HepG2 (cell line): ENCODE results near the gene RECK. TPM values are rescaled to one million over a fixed set of nuclear protein-coding genes. Genes with fewer than 3 reads are reported as not detected.
A peak's percentile ranks its signal among the peaks of the same experiment; 100 is the strongest.

Experiments used
- ATAC-seq: fragments of 200-7000 bp; cut with Tn5 transposase; 3 replicates; pipeline ENCODE4 v1.9.1; 2020; ENCODE audit warnings: mild to moderate bottlenecking, moderate library complexity
- BruUV-seq: library from RNA; stranded (reverse); fragments of 400-500 nt; replicated peaks from 2 replicates; lab custom pipeline; 2021; lab: Mats Ljungman, UMichigan
- CTCF ChIA-PET: fragments of 300-600 bp; formaldehyde crosslinking; extraction: SDS; loops from one replicate; lab custom pipeline; 2021; ENCODE audit warnings: low total read pairs, inconsistent platforms, low intra/inter-chr PET ratio; lab: Yijun Ruan, JAX
- POLR2A ChIA-PET: fragments of 350-600 bp; sonication (Branson Sonifier 250); formaldehyde crosslinking; loops from one replicate; lab custom pipeline; 2020; ENCODE audit warnings: antibody characterized with exemption, inconsistent platforms; lab: Yijun Ruan, JAX
- DNase-seq: peaks from one replicate; pipeline ENCODE4 v3.0.0-alpha.2; 2015; ENCODE audit warnings: low spot score
- FAIRE-seq: peaks from 3 replicates; lab custom pipeline; 2011; peaks lifted over from hg19 to GRCh38; lab: Jason Lieb, UNC
- H2AFZ ChIP-seq: one replicate; pipeline ENCODE4 v1.6.1; 2011; ENCODE audit warnings: low read length, inconsistent platforms
- H3K27ac ChIP-seq: fragments of 300-600 bp; 3 replicates; pipeline ENCODE4 v1.8.0; 2011; ENCODE audit warnings: mixed run types, mild to moderate bottlenecking, mixed read lengths, low read length, inconsistent platforms; ENCODE audit not compliant: insufficient read depth; ENCODE audit errors: extremely low read length
- H3K27me3 ChIP-seq, 2 experiments: fragments of 200-600 bp in 1 of 2; 2 replicates in 1 of 2; 3 replicates in 1 of 2; pipeline versions ENCODE4 v1.6.0 to v1.8.0; 2011; ENCODE audit warnings: low read length in 2 of 2, mild to moderate bottlenecking in 2 of 2, moderate library complexity in 2 of 2, inconsistent platforms in 1 of 2; ENCODE audit not compliant: insufficient read depth in 2 of 2, control insufficient read depth in 1 of 2
- H3K36me3 ChIP-seq, 2 experiments: fragments of 200-600 bp in 1 of 2; replicated peaks in 1 of 2; 2 replicates in 1 of 2; 3 replicates in 1 of 2; pipeline versions ENCODE4 v1.5.1 to v1.8.0; 2011; ENCODE audit warnings: low read length in 2 of 2, inconsistent platforms in 1 of 2; ENCODE audit not compliant: insufficient read depth in 2 of 2, control insufficient read depth in 1 of 2
- H3K4me1 ChIP-seq: 2 replicates; pipeline ENCODE4 v1.5.1; 2012; ENCODE audit warnings: low read length, inconsistent platforms; ENCODE audit not compliant: insufficient read depth
- H3K4me2 ChIP-seq: 2 replicates; pipeline ENCODE4 v1.6.0; 2011; ENCODE audit warnings: low read depth, low read length, inconsistent platforms
- H3K4me3 ChIP-seq, 3 experiments: fragments of 200-600 bp in 1 of 3; sonication (generic), shearing (Covaris generic) in 1 of 3; replicated peaks in 1 of 3; 2 replicates each; pipeline ENCODE4 v1.5.1; 2011 to 2016; ENCODE audit warnings: low read length in 3 of 3, inconsistent platforms in 2 of 3, low read depth in 2 of 3, mild to moderate bottlenecking in 2 of 3, control low read depth in 1 of 3, mixed read lengths in 1 of 3; ENCODE audit not compliant: insufficient read depth in 1 of 3
- H3K79me2 ChIP-seq: one replicate; pipeline ENCODE4 v1.6.1; 2011; ENCODE audit warnings: low read length, inconsistent platforms; ENCODE audit not compliant: insufficient read depth
- H3K9ac ChIP-seq: 2 replicates; pipeline ENCODE4 v1.6.0; 2011; ENCODE audit warnings: mild to moderate bottlenecking, low read depth, low read length, inconsistent platforms; ENCODE audit not compliant: insufficient read depth
- H3K9me3 ChIP-seq: 2 replicates; pipeline ENCODE4 v1.5.1; 2012; ENCODE audit warnings: mild to moderate bottlenecking, low read length
- H4K20me1 ChIP-seq: 2 replicates; pipeline ENCODE4 v1.6.0; 2011; ENCODE audit warnings: inconsistent platforms, mild to moderate bottlenecking, low read length, moderate library complexity; ENCODE audit not compliant: insufficient read depth
- ATF4 ChIP-seq, 2 experiments: fragments of 450-650 bp in 1 of 2; sonication (generic) in 1 of 2; formaldehyde crosslinking; IDR thresholded peaks; 2 replicates each; pipeline versions ENCODE4 v1.5.0 to v1.8.0; 2020 to 2022; ENCODE audit warnings: mild to moderate bottlenecking in 1 of 2, missing genetic modification reagents in 1 of 2
- ATF6 ChIP-seq: sonication (generic); formaldehyde crosslinking; conservative IDR thresholded peaks from 2 replicates; pipeline ENCODE4 v1.4.0; 2020; ENCODE audit warnings: missing genetic modification reagents
- BORCS8-MEF2B ChIP-seq: sonication (generic); formaldehyde crosslinking; IDR thresholded peaks from 2 replicates; pipeline ENCODE4 v1.8.0; 2022; ENCODE audit warnings: mild to moderate bottlenecking, missing genetic modification reagents
- EZH2 ChIP-seq: conservative IDR thresholded peaks from 2 replicates; pipeline ENCODE4 v1.6.1; 2012; ENCODE audit warnings: mild to moderate bottlenecking, low read depth, low read length, moderate library complexity
- FOXP1 ChIP-seq, 2 experiments: fragments of 450-650 bp in 1 of 2; IDR thresholded peaks; 2 replicates each; pipeline ENCODE4 v1.6.1; 2017 to 2018; ENCODE audit warnings: antibody characterized with exemption in 1 of 2
- GATAD2A ChIP-seq: IDR thresholded peaks from 2 replicates; pipeline ENCODE4 v1.6.1; 2016
- NR2F6 ChIP-seq, 2 experiments: IDR thresholded peaks; 2 replicates each; pipeline ENCODE4 v1.6.1; 2016; ENCODE audit warnings: antibody characterized with exemption in 1 of 2, mild to moderate bottlenecking in 1 of 2
- PCBP2 ChIP-seq: fragments of 200-400 bp; formaldehyde crosslinking; optimal IDR thresholded peaks from 2 replicates; pipeline ENCODE3; 2018; ENCODE audit warnings: low read length, low read depth; ENCODE audit not compliant: poor library complexity, severe bottlenecking
- RELA ChIP-seq: sonication (generic); formaldehyde crosslinking; IDR thresholded peaks from 2 replicates; pipeline ENCODE4 v1.4.0; 2020; ENCODE audit warnings: missing genetic modification reagents
- ZKSCAN5 ChIP-seq: sonication (generic); formaldehyde crosslinking; IDR thresholded peaks from 2 replicates; pipeline ENCODE4 v1.5.1; 2020; ENCODE audit warnings: mild to moderate bottlenecking, missing genetic modification reagents
- ZNF230 ChIP-seq: sonication (generic); formaldehyde crosslinking; IDR thresholded peaks from 2 replicates; pipeline ENCODE4 v1.4.0; 2020; ENCODE audit warnings: mild to moderate bottlenecking, missing genetic modification reagents
- ZNF24 ChIP-seq: fragments of 450-650 bp; IDR thresholded peaks from 2 replicates; pipeline ENCODE4 v1.6.1; 2017; ENCODE audit warnings: antibody characterized with exemption, mild to moderate bottlenecking
- ZNF598 ChIP-seq: sonication (generic); formaldehyde crosslinking; IDR thresholded peaks from 2 replicates; pipeline ENCODE4 v1.5.1; 2020; ENCODE audit warnings: mild to moderate bottlenecking, missing genetic modification reagents, borderline replicate concordance
- ZNF703 ChIP-seq: sonication (generic); formaldehyde crosslinking; IDR thresholded peaks from 2 replicates; pipeline ENCODE4 v1.5.1; 2020; ENCODE audit warnings: missing genetic modification reagents, mild to moderate bottlenecking, moderate library complexity, borderline replicate concordance
- ZSCAN22 ChIP-seq: sonication (generic); formaldehyde crosslinking; IDR thresholded peaks from 2 replicates; pipeline ENCODE4 v1.4.0; 2020; ENCODE audit warnings: mild to moderate bottlenecking, missing genetic modification reagents
- WGBS: methylation state at CpG from one replicate; pipeline ENCODE4 v1.1.6; 2017; ENCODE audit warnings: low lambda C conversion rate; 5-methylcytosine and 5-hydroxymethylcytosine counted together
- in situ Hi-C: cut with HindIII; loops from 2 replicates; pipeline ENCODE4 v1.10.0; 2017; ENCODE audit warnings: low pct_unique_long_range_greater_than_20kb; ENCODE audit not compliant: extremely low pct_ligation_motif_present
- intact Hi-C: fragments of 100-400 bp; cut with micrococcal nuclease; formaldehyde crosslinking; loops from one replicate; pipeline ENCODE4 v1.10.0; 2022; ENCODE audit not compliant: unreplicated experiment
- polyA plus RNA-seq, 8 experiments: library from polyadenylated mRNA; depleted of rRNA in 3 of 8; stranded (reverse) in 7 of 8; unstranded in 1 of 8; fragments of >200 nt; fragmentation: Illumina TruSeq in 4 of 8; extraction: Trizol in 4 of 8; gene quantifications; 2 replicates each; pipeline versions ENCODE4 v1.2.1 to v1.2.3, GENCODE V29; 2011 to 2016; ENCODE audit warnings: low read depth in 4 of 8, missing spikeins in 1 of 8, mixed read lengths in 1 of 8; ENCODE audit not compliant: insufficient read depth in 1 of 8
- total RNA-seq, 5 experiments: library from RNA; depleted of rRNA; stranded (reverse); fragments of >200 nt; fragmentation: Illumina TruSeq; extraction: Trizol; gene quantifications; 2 replicates each; pipeline ENCODE4 v1.2.3, GENCODE V29; 2016; ENCODE audit warnings: low read depth in 1 of 5
- TF ChIP-seq, protein P1 (sequence below): sonication (generic); formaldehyde crosslinking; IDR thresholded peaks from 2 replicates; pipeline ENCODE4 v1.4.0; 2020; ENCODE audit warnings: mild to moderate bottlenecking, low read depth, missing genetic modification reagents

RECK gene
- total and polyA plus RNA-seq, 2 of the 13 experiments (the other 11 are each of a cell fraction or from before 2014, with no cell fraction given) = 3.1 to 4.8 TPM

- TF ChIP-seq ATF6 (CRISPR knock-in tag) (no peak), FOXP1 (IDR thresholded peaks at IDR 0.05) (no peak), FOXP1 (CRISPR knock-in tag; IDR thresholded peaks at IDR 0.05) (no peak), NR2F6 (IDR thresholded peaks at IDR 0.05) (peak; percentile 76), NR2F6 (CRISPR knock-in tag; IDR thresholded peaks at IDR 0.05) (no peak), ZKSCAN5 (CRISPR knock-in tag) (no peak)
Measured at GRCh38 chr9:36093384-36093783, 56.7 kb downstream of the RECK start (continued).

- no TSS peak for BruUV-seq
- no peaks in the 10 kb centered on the region for H4K20me1 ChIP-seq
- H3K4me3 ChIP-seq = no peak overlapping the region
- H3K27me3 ChIP-seq = no peaks in the 10 kb centered on the region
- no peak overlapping the region for H3K27ac ChIP-seq
- FAIRE-seq (no peak), DNase-seq (no peak), ATAC-seq (no peak)
- ChIA-PET POLR2A (no interaction called here), CTCF (no interaction called here)
- TF ChIP-seq PCBP2 (no peak), BORCS8-MEF2B (CRISPR knock-in tag) (no peak), ZNF703 (CRISPR knock-in tag) (no peak), EZH2 (no peak), GATAD2A (CRISPR knock-in tag) (no peak), RELA (no peak), ZSCAN22 (no peak), ATF4 (CRISPR knock-in tag; IDR thresholded peaks at IDR 0.05) (no peak), ZNF24 (no peak), ZNF598 (no peak), ZNF230 (no peak)
- TF ChIP-seq, protein P1, sequence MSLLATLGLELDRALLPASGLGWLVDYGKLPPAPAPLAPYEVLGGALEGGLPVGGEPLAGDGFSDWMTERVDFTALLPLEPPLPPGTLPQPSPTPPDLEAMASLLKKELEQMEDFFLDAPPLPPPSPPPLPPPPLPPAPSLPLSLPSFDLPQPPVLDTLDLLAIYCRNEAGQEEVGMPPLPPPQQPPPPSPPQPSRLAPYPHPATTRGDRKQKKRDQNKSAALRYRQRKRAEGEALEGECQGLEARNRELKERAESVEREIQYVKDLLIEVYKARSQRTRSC = no peak
- H3K36me3 ChIP-seq = no peaks in the 10 kb centered on the region
- intact Hi-C loops = no loop called here
- H2AFZ ChIP-seq = no peak overlapping the region
- no peaks in the 10 kb centered on the region for H3K9me3 ChIP-seq
- 10% methylated on average over 1 of the region's 1 CpG for WGBS
- in situ Hi-C loops = loop anchor here (5.0 kb wide), 1 partner anchor 68 kb away; the partner anchor contains the start of gene CCIN
- H3K4me1 ChIP-seq = peaks cover 4% of the 10 kb centered on the region; the same call in 1 of the 2 replicates
- no peak overlapping the region for H3K9ac ChIP-seq
- H3K79me2 ChIP-seq = no peaks in the 10 kb centered on the region
- H3K4me2 ChIP-seq = no peak overlapping the region
Measured at GRCh38 chr9:36099718-36100117, 63.0 kb downstream of the RECK start.
